GM18868 (cell line): ENCODE measurements around the gene CBL.
"Not testable (repeated sequence)": the region's sequence is repeated elsewhere in the genome, so short reads cannot be mapped to it uniquely, and the experiment has no call there.

ENCODE experiments used
- ATAC-seq: cut with Tn5 transposase; IDR thresholded peaks from one replicate; pipeline ENCODE4 v1.9.1; 2021; ENCODE audit warnings: mild to moderate bottlenecking, moderate library complexity; ENCODE audit not compliant: unreplicated experiment

Gene CBL

DNA sequence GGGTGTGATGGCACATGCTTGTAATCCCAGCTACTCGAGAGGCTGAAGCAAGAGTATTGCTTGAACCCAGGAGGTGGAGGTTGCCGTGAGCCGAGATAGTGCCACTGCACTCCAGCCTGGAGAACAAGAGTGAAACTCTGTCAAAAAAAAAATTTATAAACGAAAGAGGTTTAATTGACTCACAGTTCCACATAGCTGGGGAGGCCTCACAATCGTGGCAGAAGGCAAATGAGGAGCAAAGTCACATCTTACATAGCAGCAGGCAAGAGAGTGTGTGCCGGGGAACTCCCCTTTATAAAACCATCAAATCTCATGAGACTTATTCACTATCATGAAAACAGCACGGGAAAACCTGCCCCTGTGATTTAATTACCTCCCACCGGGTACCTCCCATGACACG lies 21.7 kb upstream of the CBL start:
- not testable (repeated sequence) for ATAC-seq

DNA sequence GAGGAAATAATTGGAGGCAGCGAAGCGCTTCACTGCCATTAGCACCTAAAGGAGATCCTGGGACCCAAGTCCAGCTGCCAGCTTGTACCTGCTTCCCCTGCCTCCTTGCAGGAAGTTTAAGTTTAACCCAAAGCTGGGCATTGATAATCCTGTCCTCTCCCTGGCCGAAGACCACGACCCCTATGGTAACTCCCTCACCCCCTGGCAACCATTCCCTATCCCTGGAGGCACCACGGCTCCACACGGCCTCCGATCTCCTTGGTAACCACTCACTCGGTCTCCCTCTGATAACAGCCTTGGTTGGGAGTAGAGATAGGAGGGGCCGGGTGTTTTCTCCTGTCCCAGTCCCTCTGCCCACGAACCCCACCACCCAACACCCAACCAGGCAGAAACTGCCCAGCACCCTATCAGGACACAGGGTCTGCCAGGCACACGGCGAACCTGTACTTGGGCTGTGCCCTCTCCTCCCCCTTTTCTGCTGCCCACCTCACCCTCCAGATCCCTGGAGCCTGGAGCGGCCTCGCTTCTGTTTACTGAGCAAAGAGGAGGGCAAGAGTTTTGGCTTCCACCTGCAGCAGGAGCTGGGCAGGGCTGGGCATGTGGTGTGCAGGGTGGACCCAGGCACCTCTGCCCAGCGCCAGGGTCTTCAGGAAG lies 20.0 kb upstream of the CBL start:
- no peak for ATAC-seq

DNA sequence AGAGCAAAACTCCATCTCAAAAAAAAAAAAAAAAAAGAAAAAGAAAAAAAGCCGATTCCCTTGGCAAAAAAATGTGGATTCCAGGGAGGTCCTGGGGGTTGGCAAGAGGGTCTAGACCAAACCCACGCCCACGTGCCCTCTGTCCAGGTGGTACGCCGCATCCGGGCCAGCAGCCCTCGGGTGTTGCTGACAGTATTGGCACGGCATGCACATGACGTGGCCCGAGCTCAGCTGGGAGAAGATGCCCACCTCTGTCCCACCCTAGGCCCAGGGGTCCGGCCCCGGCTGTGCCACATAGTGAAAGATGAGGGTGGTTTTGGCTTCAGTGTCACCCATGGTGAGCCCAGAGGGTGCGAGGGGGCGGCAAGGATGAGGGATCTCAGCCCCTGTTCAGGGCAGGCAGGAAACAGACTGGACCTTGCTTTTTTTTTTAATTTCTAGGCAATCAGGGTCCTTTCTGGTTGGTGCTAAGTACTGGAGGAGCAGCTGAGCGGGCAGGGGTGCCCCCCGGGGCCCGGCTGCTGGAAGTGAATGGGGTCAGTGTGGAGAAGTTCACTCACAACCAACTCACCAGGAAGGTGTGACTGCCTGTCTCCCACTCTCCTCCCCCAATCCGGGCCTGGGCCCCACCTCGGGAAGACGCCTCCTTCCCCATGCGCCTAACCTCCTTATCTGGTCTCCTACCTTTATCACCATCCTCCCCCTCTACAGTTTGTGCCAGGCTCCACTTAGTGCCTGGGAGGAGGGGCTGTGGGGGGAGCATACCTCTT lies 18.8 kb upstream of the CBL start:
- no peak for ATAC-seq

DNA sequence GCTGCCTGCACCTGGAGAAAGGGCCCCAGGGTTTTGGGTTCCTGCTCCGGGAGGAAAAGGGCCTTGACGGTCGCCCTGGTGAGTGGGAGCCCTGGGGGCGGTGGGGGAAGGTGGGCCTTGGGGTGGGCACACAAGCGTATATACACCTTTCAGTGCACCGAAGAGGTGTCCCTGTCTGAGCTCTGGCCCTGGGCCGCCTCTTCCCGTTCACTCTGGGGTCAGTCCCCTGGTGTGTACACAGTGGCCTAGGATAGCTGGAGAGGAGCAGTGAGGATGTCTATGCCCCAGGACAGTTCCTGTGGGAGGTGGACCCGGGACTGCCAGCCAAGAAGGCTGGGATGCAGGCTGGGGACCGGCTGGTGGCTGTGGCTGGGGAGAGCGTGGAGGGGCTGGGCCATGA lies 18.1 kb upstream of the CBL start:
- no peak for ATAC-seq

DNA sequence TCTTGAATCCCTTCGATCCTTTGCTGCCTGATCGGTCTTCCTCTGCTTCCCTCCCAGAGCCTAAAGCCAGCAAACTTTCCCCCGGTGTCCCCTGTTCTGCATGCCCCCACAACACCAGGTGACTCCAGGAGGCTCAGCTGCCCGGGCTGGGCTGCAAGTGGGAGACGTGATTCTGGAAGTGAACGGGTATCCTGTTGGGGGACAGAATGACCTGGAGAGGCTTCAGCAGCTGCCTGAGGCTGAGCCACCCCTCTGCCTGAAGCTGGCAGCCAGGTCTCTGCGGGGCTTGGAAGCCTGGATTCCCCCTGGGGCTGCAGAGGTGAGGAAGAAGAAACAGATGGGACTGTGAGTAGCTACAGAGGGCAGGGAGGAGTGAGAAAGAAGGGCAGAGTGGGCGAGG lies 17.3 kb upstream of the CBL start:
- no peak for ATAC-seq

DNA sequence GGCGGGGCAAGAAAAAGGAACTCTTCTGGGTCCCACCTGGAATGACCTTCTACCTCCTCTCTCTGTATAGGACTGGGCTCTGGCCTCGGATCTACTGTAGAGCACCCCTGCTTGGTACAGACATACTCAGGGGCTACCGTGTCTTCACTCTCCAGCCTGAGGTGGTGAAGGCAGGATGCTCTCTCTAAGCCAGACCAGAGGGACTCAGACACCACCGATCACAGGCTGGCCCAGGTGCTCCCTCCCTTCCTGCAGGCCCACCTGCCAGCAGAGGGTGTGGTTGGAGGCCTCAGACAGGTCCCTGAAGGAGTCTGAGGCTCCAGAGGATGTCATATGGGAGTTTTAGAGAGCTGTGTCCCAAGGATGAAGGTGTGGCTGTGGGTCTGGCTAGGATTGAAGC lies 16.7 kb upstream of the CBL start:
- no peak for ATAC-seq

DNA sequence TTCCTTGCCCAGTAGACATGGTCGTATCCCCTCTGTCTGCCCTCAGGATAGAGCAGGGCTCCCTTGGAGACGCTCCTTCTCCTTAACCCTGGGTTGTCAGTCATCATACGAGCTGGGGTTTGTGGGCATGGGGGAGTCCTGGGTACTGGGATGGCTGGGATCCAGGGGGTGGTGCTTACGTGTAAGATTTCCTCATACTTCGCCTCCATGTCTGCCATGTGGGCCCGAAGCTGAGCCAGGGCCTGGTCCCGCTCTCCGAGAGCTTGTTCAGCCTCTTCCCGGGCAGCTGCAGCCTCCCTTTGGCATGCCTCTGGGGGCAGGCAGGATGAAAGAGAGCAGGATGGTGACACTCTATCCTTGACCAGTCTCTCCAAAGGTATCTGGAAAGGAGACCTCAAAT lies 15.6 kb upstream of the CBL start:
- ATAC-seq = no peak

DNA sequence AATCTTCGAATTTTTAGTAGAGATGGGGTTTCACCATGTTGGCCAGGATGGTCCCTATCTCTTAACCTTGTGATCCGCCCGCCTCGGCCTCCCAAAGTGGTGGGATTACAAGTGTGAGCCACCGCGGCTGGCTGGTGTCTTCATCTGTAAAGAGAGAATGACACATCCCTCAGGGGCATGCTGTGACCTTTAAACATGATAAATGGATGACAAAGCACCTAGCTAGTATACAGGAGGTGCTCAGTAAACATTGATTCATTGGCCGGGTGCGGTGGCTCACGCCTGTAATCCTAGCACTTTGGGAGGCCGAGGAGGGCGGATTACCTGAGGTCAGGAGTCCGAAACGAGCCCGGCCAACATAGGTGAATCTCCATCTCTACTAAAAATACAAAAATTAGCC lies 14.9 kb upstream of the CBL start:
- ATAC-seq = not testable (repeated sequence)

DNA sequence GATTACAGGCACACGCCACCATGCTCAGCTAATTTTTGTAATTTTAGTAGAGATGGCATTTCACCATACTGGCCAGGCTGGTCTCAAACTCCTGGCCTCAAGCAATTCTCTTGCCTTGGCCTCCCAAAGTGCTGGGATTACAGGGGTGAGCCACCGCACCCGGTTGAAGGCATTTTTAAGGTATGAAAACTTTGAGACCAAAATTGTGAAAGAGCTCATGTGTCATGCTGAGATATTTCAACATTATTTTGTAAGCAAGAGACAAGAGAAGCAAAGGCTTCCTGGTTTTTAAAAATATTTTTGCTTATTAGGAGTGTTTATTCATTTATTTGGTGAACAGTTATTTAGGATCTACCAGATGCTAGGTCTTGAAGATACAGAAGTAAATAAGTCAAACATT lies 14.0 kb upstream of the CBL start:
- no peak for ATAC-seq

DNA sequence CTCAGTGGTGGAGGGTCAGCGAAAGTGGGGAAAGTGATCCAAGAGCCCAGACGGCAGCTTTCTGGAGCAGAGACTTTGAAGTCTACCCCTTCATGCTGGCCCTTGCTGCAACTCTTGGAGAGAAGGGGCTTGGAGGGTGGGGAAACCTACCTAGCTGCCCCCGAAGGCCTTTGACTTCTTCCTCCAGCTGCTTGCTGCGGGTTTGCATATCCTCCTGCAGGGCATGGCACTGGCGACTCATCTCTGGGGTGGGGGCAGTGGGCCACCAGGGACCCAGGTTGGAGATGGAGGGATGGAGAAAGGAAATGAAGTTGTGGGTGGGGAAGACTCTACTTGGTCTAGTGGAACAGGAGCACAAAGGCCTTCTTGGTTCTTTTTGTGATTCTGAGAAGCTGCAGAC lies 13.1 kb upstream of the CBL start:
- ATAC-seq = no peak

DNA sequence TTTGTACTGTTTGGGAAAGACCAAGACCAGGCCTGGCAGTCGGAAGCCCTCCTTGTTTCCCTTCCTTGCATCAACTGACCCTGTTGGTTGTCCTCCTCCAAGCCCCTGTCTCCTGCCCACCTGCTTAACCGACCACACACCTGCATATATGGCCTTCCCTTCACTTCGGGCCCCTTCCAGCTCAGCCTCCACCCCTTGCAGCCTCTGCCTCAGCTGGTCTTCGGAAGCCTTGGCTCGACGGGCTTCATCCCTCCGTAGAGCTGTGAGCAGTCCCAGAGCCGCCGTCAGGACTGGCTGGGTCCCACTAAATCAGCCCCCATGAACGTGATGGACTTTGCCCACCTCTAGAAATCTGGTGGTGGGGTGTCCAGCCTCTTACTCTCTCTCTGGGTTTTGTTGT lies 12.5 kb upstream of the CBL start:
- ATAC-seq = no peak

DNA sequence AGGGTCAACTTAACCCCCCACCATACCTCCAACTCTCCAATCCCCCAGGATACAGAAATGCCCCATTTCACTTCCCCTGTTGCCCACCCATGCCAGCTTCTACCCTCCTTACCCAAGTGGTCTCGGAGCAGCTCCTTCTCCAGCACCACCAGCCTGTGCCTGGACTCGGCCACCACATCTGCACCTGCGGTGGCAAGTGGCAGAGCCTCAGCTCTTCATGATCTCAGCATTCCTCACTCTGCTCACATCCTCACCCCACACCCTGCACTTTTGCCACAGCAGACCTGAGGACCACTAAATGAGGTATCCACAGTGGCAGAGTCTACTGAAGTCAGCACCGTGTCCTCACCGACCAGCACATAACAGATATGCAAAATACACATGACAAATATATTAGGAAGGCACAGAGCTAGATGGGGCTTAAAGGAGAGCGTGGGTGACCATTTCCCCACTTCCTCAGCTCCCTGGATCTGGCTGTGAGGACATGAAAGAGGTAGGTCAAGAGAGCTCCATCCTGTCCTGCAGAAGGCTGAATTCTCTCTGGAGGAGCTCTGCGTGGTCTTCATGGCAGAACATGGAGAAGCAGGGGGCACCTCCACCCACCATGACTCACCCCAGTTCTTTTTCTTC lies 11.2 kb upstream of the CBL start:
- ATAC-seq = no peak

DNA sequence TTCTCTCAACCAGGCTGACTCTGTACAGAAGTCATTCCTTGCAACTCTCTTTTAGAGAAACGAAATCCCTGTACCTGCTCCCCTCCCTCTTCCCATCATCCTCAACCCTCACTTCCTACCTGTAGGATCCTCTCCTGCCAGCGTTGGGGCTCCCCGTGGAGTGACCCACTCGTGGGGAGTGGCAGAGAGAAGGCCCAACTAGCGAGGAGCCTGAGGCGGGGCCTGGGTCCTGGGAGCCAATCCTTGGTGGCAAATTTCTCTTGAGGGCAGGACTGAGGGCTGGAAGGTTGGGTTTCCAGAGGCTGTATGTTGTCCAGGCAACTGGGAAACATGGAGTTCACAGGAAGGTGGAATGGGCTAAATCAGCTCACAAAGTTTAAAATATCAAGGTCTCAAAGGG lies 10.5 kb upstream of the CBL start:
- ATAC-seq = no peak

DNA sequence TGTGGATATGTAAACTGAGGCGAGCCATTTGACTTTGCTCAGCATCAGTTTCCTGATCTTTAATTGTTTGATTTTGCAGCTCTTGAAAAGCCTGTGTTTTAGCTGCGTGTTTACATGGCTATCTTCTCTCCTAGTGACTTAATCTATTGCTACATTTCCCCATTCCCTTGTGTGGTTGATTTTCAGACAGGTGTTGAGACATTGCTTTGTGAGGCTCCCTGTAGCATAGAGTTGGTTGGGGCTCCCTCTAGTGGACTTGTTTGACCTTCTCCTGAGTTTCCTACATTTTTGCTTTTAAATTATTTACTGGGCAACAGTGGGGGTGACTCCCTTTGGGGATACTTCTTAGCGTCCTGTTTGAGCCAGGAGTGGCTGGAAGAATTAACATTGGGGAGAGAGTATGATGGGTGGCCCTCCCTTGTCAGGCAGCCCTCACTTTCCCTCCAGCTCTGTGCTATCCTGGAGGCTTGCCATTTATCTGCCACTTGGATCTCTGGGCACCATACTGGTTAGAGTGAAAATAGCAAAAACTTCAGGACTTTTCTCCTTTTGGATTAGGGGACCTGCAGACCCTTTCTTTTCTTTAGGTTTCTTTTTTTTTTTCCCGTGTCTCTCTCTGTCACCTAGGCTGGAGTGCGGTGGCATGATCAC lies 9.2 kb upstream of the CBL start:
- ATAC-seq = peak; percentile 57

DNA sequence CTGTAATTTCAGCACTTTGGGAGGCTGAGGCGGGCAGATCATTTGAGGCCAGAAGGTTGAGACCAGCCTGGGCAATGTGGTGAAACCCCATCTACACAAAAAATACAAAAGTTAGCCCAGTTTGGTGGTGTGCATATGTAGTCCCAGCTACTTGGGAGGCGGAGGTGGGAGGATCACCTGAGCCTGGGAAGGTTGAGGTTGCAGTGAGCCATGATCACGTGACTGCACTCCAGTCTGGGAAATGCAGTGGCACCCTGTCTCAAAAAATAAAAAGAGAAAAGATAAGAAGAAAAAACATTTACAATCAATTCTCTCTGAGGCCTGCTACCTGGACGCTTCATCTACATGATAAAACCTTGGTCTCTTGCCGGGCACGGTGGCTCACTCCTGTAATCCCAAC lies 7.2 kb upstream of the CBL start:
- ATAC-seq = no peak

DNA sequence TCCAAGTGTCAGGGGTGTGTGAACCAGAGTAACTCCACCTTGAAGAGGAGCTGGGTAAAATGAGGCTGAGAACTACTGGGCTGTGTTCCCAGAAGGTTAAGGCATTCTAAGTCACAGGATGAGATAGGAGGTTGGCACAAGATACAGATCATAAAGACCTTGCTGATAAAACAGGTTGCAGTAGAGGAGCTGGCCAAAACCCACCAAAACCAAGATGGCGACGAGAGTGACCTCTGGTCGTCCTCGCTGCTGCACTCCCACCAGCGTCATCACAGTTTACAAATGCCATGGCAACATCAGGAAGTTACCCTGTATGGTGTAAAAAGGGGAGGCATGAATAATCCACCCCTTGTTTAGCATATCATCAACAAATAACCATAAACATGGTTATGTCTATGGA lies 4.9 kb upstream of the CBL start:
- ATAC-seq = not testable (repeated sequence)

DNA sequence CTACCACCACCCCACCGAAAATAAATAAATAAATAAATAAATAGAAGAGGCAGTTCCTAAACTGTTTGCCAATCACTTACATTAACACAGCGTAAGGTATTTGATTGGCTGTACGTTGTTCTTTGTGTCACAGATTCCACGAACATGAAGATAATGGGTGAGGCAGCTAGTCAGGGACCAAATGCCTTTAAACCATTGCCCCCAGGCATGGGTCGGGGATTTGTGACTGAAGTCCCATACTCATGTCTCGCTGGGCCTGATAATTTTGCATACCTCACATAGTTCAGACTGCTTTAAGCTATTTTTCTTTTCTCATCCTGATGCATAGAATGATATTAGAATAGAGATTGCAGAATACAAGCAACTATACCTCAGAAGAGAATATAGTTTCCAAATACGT lies 3.6 kb upstream of the CBL start:
- ATAC-seq = no peak

DNA sequence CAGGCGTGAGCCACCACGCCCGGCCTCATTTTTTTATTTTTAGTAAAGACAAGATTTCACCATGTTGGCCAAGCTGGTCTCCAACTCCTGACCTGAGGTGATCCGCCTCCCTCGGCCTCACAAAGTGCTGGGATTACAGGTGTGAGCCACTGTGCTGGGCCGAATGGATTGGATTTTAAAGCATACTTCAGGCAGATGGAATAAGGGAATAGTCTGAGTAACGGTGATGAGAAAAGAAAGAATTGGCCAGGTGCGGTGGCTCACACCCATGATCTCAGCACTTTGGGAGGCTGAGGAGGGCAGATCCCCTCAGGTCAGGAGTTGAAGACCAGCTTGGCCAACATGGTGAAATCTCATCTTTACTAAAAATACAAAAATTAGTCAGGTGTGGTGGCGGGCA lies 2.1 kb upstream of the CBL start:
- ATAC-seq = no peak

DNA sequence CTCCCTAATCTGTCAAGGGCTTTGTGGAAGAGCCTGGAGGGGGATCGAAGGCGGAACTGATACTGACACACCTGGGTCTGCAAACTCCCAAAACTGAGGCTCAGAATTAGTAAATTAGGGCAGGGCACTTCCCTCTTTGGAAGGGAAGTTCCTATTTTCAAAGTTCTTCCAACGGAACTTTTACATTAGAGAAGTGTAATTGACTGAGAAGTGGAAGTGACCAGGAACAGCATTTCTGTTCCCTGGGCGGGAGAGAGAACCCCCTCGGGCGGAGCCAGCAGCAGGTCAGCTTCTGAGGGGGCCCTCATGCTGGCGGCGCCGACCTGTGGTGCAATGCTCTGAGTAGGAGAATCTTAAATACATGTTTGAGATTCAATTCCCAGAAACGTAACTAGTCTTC lies 1.1 kb upstream of the CBL start:
- no peak for ATAC-seq

DNA sequence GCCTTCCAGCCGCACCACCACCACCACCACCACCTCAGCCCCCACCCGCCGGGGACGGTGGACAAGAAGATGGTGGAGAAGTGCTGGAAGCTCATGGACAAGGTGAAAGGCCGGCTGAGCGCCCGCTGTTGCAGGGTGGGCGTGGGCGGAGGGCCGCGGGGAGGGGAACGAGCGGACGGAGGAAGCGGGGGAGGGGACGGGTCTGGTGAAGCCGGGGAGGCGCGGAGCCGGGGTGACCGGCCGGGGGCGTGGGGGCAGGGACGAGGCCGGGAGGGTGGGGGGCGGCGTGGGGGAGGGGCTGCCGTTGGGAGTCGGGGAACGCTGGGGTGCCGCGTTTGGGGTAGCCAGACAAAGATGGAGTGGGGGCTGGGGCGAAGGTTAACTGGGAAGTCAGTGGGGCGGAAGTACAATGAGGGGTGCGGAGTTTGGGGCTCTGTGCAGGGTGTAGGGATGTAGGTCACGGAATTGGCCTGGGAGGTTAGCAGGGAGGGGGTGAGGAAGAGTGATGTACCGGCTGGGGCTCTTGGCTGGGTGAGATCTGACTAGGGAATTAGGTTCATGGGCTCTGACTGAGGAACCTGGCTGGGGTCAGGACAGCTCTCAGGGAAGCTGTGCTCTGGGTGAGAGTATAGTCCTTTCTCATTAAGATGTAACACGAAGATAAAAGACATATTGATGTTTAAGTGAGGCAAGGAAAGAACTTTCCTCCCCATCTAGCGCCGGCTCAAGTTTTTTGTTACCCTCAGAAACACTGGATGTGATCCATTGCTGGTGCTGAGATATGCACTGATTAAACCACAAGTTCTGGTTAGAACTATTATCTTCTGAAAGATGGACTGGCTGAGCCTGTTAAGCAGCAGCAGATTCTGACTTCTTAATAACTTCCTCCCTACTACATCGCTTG lies 624 bp downstream of the CBL start:
- peak; percentile 24 for ATAC-seq

DNA sequence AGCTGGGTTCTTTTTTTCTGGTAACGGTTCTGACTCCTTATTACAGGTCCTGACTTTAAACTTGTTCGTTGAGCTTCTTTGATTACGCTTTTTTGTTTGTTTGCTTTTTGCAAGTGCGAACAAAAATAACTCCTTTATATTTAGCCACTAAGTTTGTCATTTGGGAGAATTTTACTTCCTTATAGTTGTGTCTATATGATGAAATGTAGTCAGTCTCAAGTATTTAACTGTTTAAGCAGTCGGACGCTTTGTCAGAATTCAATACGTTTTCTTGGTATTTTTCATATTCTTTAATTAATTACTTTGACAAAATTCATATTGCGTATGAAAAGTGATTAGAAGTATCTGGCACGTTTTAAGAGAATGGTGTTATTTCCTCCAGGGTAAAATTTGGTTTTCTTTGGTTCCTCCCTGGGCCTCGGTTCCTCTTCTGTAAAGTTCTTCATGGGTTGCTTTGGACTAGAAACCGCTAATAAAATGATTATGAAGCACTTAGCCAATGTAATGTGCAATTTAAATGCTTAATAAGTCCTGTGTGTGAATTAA lies 1.3 kb downstream of the CBL start:
- no peak for ATAC-seq
